ENCODE data around the gene ANKRD7. TPM values are rescaled to one million over a fixed set of nuclear protein-coding genes. Genes with fewer than 3 reads are reported as not detected.
A peak's percentile ranks its signal among the peaks of the same experiment; 100 is the strongest.

ANKRD7 gene
- total and polyA plus RNA-seq, 9 donors = 0.15 to 0.70 (median 0.44) TPM; not detected in 2

DNA sequence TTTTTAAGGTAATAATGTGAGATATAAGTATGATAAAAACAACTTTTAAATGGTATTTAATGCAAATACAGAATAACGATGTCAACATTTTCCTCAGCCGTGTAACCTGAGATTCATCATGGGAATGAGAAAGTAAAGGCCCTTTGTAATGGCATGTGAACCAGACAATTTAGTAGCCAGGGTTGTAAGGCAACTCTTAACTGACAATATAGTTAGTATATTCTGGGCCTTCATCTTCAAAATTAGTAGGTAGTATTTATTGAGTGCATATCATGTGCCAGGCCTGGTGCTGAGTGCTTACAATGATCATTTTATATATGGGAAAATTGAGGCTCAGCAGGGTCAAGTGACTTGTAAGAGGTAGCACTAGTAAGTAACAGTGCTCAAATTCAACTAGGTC lies 29.9 kb upstream of the ANKRD7 start:
- DNase-seq = no peak
- Histone ChIP-seq H3K27ac (ENCODE audit: low read length) (no peak overlapping the region), H3K4me1 (ENCODE audit: control insufficient read depth, insufficient read depth, low read length) (no peaks in the 10 kb centered on the region), H3K9me3 (replicated peaks; ENCODE audit: control insufficient read depth, low read depth, low read length) (no peaks in the 10 kb centered on the region), H3K4me3 (ENCODE audit: low read length) (no peak overlapping the region), H3K27me3 (ENCODE audit: control insufficient read depth, insufficient read depth, low read length) (no peaks in the 10 kb centered on the region), H3K36me3 (ENCODE audit: control insufficient read depth, insufficient read depth, low read length) (peaks cover 7% of the 10 kb centered on the region)
- no CpG with 5 or more reads among the region's 2 CpGs for WGBS (ENCODE audit: insufficient coverage)

DNA sequence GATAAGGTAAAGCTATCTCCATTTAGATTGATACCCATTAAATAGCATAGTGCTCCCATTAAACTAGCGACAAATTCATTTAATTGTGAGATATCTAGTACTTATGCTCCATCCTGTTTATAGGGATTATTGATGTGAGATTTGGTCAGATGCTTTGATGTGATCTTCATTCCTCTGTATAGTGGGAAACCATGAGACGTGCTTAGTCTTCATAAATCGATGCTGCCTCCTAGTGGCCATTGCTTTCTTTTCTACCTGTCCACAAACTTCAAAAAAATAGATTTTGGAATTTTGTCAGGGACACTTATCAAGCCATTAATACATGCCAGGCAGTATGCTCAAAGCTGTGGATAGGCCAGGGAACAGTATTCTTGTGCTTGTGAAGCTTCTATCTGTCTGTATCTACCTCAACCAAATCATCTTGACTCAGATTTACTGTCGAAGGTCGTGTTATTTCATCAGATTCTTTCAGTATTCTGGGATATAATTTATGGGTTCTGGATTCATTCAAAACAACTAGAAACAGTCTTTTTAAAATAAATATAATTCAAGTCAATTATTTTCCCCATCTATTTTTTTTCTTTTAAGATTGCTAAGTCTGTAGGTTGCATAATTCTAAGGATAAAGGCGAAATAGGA lies 28.5 kb upstream of the ANKRD7 start:
- Histone ChIP-seq H3K4me1 (ENCODE audit: control insufficient read depth, insufficient read depth, low read length) (no peaks in the 10 kb centered on the region), H3K36me3 (ENCODE audit: control insufficient read depth, insufficient read depth, low read length) (no peaks in the 10 kb centered on the region), H3K27me3 (ENCODE audit: control insufficient read depth, insufficient read depth, low read length) (no peaks in the 10 kb centered on the region), H3K27ac (ENCODE audit: low read length) (no peak overlapping the region), H3K9me3 (replicated peaks; ENCODE audit: control insufficient read depth, low read depth, low read length) (no peaks in the 10 kb centered on the region), H3K4me3 (ENCODE audit: low read length) (no peak overlapping the region)
- no CpG with 5 or more reads among the region's 6 CpGs for WGBS (ENCODE audit: insufficient coverage)
- peak; percentile 66 for DNase-seq

- DNase-seq = peak; percentile 78
- H3K4me1 ChIP-seq (ENCODE audit: control insufficient read depth, insufficient read depth, low read length) = no peaks in the 10 kb centered on the region
- H3K9me3 ChIP-seq (replicated peaks; ENCODE audit: control insufficient read depth, low read depth, low read length) = no peaks in the 10 kb centered on the region
- no peaks in the 10 kb centered on the region for H3K27me3 ChIP-seq (ENCODE audit: control insufficient read depth, insufficient read depth, low read length)
- H3K4me3 ChIP-seq (ENCODE audit: low read length) = no peak overlapping the region
- WGBS (ENCODE audit: insufficient coverage) = 67% methylated on average over 1 of the region's 2 CpGs
- no peak overlapping the region for H3K27ac ChIP-seq (ENCODE audit: low read length)
- no peaks in the 10 kb centered on the region for H3K36me3 ChIP-seq (ENCODE audit: control insufficient read depth, insufficient read depth, low read length)
These were observed 22.4 kb upstream of the ANKRD7 start for GRCh38 chr7:118202061-118202460.

GRCh38 chr7:118214051-118214832 lies 10.3 kb upstream of the ANKRD7 start:
- DNase-seq = peak; percentile 81
- Histone ChIP-seq H3K27ac (ENCODE audit: low read length) (peak overlapping the region; percentile 44), H3K4me3 (ENCODE audit: low read length) (peak overlapping the region; percentile 71), H3K9me3 (replicated peaks; ENCODE audit: control insufficient read depth, low read depth, low read length) (no peaks in the 10 kb centered on the region), H3K27me3 (ENCODE audit: control insufficient read depth, insufficient read depth, low read length) (no peaks in the 10 kb centered on the region), H3K4me1 (ENCODE audit: control insufficient read depth, insufficient read depth, low read length) (peaks cover 7% of the 10 kb centered on the region), H3K36me3 (ENCODE audit: control insufficient read depth, insufficient read depth, low read length) (no peaks in the 10 kb centered on the region)
- WGBS (ENCODE audit: insufficient coverage) = 10% methylated on average over 38 of the region's 49 CpGs

- Histone ChIP-seq H3K36me3 (ENCODE audit: control insufficient read depth, insufficient read depth, low read length) (no peaks in the 10 kb centered on the region), H3K4me3 (ENCODE audit: low read length) (peak overlapping the region; percentile 71), H3K27me3 (ENCODE audit: control insufficient read depth, insufficient read depth, low read length) (no peaks in the 10 kb centered on the region), H3K27ac (ENCODE audit: low read length) (no peak overlapping the region), H3K4me1 (ENCODE audit: control insufficient read depth, insufficient read depth, low read length) (peaks cover 7% of the 10 kb centered on the region), H3K9me3 (replicated peaks; ENCODE audit: control insufficient read depth, low read depth, low read length) (no peaks in the 10 kb centered on the region)
- DNase-seq = no peak
- WGBS (ENCODE audit: insufficient coverage) = no CpG with 5 or more reads among the region's 3 CpGs
These were observed 9.7 kb upstream of the ANKRD7 start for GRCh38 chr7:118214833-118215182.

DNA sequence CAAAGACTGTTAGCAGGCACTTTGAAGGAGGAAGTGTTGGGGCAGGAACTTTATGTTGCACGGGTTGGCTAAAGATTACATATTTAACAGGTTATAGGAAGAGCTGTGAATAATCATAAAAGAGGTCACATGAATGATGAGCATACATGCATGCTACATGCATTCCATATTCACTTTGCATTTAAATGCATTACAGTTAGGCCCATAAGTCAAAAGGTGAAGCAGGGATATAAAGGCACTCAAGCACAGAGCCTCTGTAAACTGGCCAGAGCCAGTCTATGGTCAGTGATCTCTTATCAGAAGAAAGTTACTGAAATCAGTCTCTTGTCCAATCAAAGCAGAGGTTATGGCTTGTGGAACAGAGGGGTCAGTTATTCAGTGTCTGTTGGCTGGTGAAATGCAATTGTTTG lies 7.3 kb upstream of the ANKRD7 start:
- no CpG with 5 or more reads among the region's 1 CpG for WGBS (ENCODE audit: insufficient coverage)
- Histone ChIP-seq H3K27ac (ENCODE audit: low read length) (no peak overlapping the region), H3K27me3 (ENCODE audit: control insufficient read depth, insufficient read depth, low read length) (no peaks in the 10 kb centered on the region)

DNA sequence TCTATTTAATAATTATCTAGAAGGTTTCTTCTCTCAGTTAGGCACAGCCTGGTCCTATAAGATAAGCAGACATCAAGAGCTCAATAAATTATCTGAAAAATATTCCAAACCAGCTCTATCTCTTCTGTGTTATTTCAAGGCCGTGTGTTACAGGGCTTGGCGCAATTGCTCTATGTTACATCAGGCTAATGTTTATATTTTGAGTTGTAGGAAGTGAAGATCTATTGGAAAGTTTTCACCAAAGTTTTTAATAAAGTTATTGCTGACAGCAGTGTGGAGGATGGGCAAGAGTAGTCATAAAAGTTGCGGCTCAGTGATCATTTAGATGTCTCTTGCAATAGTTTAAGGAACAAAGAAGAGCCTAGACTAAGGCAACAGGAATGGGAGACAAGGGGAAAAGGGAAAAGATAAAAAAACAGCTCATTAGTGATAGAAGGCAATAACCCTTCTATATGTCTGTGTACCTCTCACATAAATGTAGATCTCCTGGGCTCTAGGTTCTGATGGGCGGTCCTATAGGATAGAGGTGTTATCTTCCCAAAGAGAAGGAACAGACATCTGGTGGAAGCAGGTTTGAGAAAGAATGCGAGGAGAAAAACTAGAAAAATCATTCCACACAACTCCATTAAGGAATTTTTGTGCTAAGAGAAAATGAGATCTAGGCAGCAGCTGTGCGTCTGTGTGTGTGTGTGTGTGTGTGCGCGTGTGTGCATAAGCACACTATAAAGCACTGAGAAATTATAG lies 5.9 kb upstream of the ANKRD7 start:
- Histone ChIP-seq H3K9me3 (replicated peaks; ENCODE audit: control insufficient read depth, low read depth, low read length) (no peaks in the 10 kb centered on the region), H3K4me3 (ENCODE audit: low read length) (no peak overlapping the region), H3K4me1 (ENCODE audit: control insufficient read depth, insufficient read depth, low read length) (peaks cover 7% of the 10 kb centered on the region), H3K27me3 (ENCODE audit: control insufficient read depth, insufficient read depth, low read length) (no peaks in the 10 kb centered on the region), H3K27ac (ENCODE audit: low read length) (no peak overlapping the region), H3K36me3 (ENCODE audit: control insufficient read depth, insufficient read depth, low read length) (no peaks in the 10 kb centered on the region)
- DNase-seq = no peak
- 86% methylated on average over 2 of the region's 8 CpGs for WGBS (ENCODE audit: insufficient coverage)

More for the DNA sequence above, 7.3 kb upstream of the ANKRD7 start:
- H3K36me3 ChIP-seq (ENCODE audit: control insufficient read depth, insufficient read depth, low read length) = no peaks in the 10 kb centered on the region
- no peak for DNase-seq
- H3K9me3 ChIP-seq (replicated peaks; ENCODE audit: control insufficient read depth, low read depth, low read length) = no peaks in the 10 kb centered on the region
- no peak overlapping the region for H3K4me3 ChIP-seq (ENCODE audit: low read length)
- H3K4me1 ChIP-seq (ENCODE audit: control insufficient read depth, insufficient read depth, low read length) = peaks cover 7% of the 10 kb centered on the region

GRCh38 chr7:118219157-118219512 lies 5.4 kb upstream of the ANKRD7 start:
- no peak for DNase-seq
- H3K9me3 ChIP-seq (replicated peaks; ENCODE audit: control insufficient read depth, low read depth, low read length) = no peaks in the 10 kb centered on the region
- no peak overlapping the region for H3K4me3 ChIP-seq (ENCODE audit: low read length)
- WGBS (ENCODE audit: insufficient coverage) = 79% methylated on average over 2 of the region's 3 CpGs
- peaks cover 3% of the 10 kb centered on the region for H3K4me1 ChIP-seq (ENCODE audit: control insufficient read depth, insufficient read depth, low read length)
- H3K27me3 ChIP-seq (ENCODE audit: control insufficient read depth, insufficient read depth, low read length) = no peaks in the 10 kb centered on the region
- no peaks in the 10 kb centered on the region for H3K36me3 ChIP-seq (ENCODE audit: control insufficient read depth, insufficient read depth, low read length)
- no peak overlapping the region for H3K27ac ChIP-seq (ENCODE audit: low read length)

DNA sequence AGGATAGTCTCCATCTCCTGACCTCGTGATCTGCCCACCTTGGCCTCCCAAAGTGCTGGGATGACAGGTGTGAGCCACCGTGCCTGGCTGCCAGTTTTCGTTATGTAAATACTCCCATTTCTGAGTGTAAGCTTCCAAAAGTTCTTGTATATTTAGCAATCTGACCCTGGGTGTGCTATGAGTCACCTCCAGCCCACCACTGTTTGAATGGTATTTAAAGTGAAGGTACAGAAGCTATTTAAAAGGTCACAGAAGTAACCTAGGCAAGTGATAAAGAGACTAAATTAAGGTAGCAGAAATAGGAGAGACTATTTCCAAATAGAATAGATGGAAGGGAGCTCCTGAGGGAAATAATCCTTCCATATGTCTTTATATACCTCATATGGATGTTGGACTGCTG lies 3.9 kb upstream of the ANKRD7 start:
- no peaks in the 10 kb centered on the region for H3K4me1 ChIP-seq (ENCODE audit: control insufficient read depth, insufficient read depth, low read length)
- H3K27me3 ChIP-seq (ENCODE audit: control insufficient read depth, insufficient read depth, low read length) = no peaks in the 10 kb centered on the region
- H3K27ac ChIP-seq (ENCODE audit: low read length) = no peak overlapping the region
- 88% methylated on average over 1 of the region's 3 CpGs for WGBS (ENCODE audit: insufficient coverage)
- no peak overlapping the region for H3K4me3 ChIP-seq (ENCODE audit: low read length)
- no peaks in the 10 kb centered on the region for H3K9me3 ChIP-seq (replicated peaks; ENCODE audit: control insufficient read depth, low read depth, low read length)
- no peaks in the 10 kb centered on the region for H3K36me3 ChIP-seq (ENCODE audit: control insufficient read depth, insufficient read depth, low read length)
- no peak for DNase-seq

DNA sequence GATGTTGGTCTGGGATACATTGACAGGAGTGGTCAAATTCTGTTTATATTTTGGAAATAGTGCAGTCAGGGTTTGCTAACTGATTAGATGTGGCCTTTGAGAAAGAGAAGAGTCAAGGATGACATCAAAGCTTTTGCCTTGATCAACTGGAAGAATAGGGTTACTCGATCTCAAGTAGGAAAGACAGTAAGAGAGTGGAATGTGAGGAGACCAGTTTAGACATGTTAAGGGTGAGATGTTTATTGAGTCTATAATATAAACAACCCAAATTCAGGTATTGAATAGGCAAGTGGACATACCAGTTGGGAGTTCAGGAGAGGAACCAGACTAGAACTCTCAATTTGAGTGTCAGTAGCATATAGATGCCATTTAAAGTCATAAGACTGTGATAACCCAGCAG lies 1.9 kb upstream of the ANKRD7 start:
- WGBS (ENCODE audit: insufficient coverage) = no CpG with 5 or more reads among the region's 1 CpG

More for the DNA sequence above, 1.9 kb upstream of the ANKRD7 start:
- no peak for DNase-seq
- H3K4me1 ChIP-seq (ENCODE audit: control insufficient read depth, insufficient read depth, low read length) = no peaks in the 10 kb centered on the region
- H3K4me3 ChIP-seq (ENCODE audit: low read length) = no peak overlapping the region
- H3K9me3 ChIP-seq (replicated peaks; ENCODE audit: control insufficient read depth, low read depth, low read length) = no peaks in the 10 kb centered on the region
- no peak overlapping the region for H3K27ac ChIP-seq (ENCODE audit: low read length)
- H3K36me3 ChIP-seq (ENCODE audit: control insufficient read depth, insufficient read depth, low read length) = no peaks in the 10 kb centered on the region
- no peaks in the 10 kb centered on the region for H3K27me3 ChIP-seq (ENCODE audit: control insufficient read depth, insufficient read depth, low read length)

All from muscle of leg (tissue), 11 donors.